ENCODE measurements around the gene CDK6. TPM values are rescaled to one million over a fixed set of nuclear protein-coding genes. Genes with fewer than 3 reads are reported as not detected.

The CDK6 gene
- polyA plus RNA-seq, 1 donor (not counting 4 experiments of a cell fraction or from before 2014, with no cell fraction given): 53.5 TPM

- H3K9ac ChIP-seq (ENCODE audit: control insufficient read depth, extremely low read depth, insufficient read depth, low read length): no peak overlapping the region
- no peak overlapping the region for H2AFZ ChIP-seq (ENCODE audit: control insufficient read depth, low read length)
- no peak overlapping the region for H3K4me3 ChIP-seq (ENCODE audit: control insufficient read depth in 2 of 3, extremely low read depth in 1 of 3, insufficient read depth in 2 of 3, low read depth in 1 of 3, low read length in 3 of 3)
- no peaks in the 10 kb centered on the region for H3K27me3 ChIP-seq (ENCODE audit: control insufficient read depth, extremely low read depth, insufficient read depth, low read length)
- DNase-seq (ENCODE audit: low read depth, low spot score) (no peak), FAIRE-seq (no peak)
- no peak overlapping the region for H3K27ac ChIP-seq (ENCODE audit: control insufficient read depth, insufficient read depth, low read length)
- H3K36me3 ChIP-seq (ENCODE audit: control insufficient read depth in 2 of 2, extremely low read depth in 1 of 2, insufficient read depth in 2 of 2, low read length in 2 of 2): peaks cover 19 to 29% of the 10 kb centered on the region in 2 experiments
- peaks cover 76% of the 10 kb centered on the region for H3K79me2 ChIP-seq (ENCODE audit: control insufficient read depth, insufficient read depth, low read length)
- dilution Hi-C loops (cut with MboI; ENCODE audit: extremely low pct_ligation_motif_present, low sequenced_read_pairs): no loop called here
- no peak overlapping the region for H3K4me2 ChIP-seq (ENCODE audit: control insufficient read depth, extremely low read depth, insufficient read depth, low read depth, low read length)
- H3K9me3 ChIP-seq (ENCODE audit: control insufficient read depth, low read depth, low read length): no peaks in the 10 kb centered on the region
- no peaks in the 10 kb centered on the region for H3K4me1 ChIP-seq (ENCODE audit: control insufficient read depth, extremely low read depth, insufficient read depth, low read length)
- H4K20me1 ChIP-seq (ENCODE audit: control insufficient read depth, extremely low read depth, insufficient read depth, low read length): no peaks in the 10 kb centered on the region
- TF ChIP-seq EZH2 (IDR thresholded peaks at IDR 0.05; ENCODE audit: low read length): no peak
- TF ChIP-seq CTCF (optimal IDR thresholded peaks at IDR 0.05 in 1 of 3, IDR thresholded peaks at IDR 0.05 in 1 of 3, conservative IDR thresholded peaks at IDR 0.05 in 1 of 3; ENCODE audit: extremely low read depth in 1 of 3, insufficient read depth in 2 of 3, low read length in 3 of 3): no peak
- no peaks in the 10 kb centered on the region for H3K9me1 ChIP-seq (ENCODE audit: control insufficient read depth, extremely low read depth, insufficient read depth, low read length)
Observed at GRCh38 chr7:92661651-92662050, 174.7 kb downstream of the CDK6 start.

GRCh38 chr7:92658671-92659070, 177.7 kb downstream of the CDK6 start:
- H3K27ac ChIP-seq (ENCODE audit: control insufficient read depth, insufficient read depth, low read length): no peak overlapping the region
- H3K9me1 ChIP-seq (ENCODE audit: control insufficient read depth, extremely low read depth, insufficient read depth, low read length): no peaks in the 10 kb centered on the region
- H3K4me2 ChIP-seq (ENCODE audit: control insufficient read depth, extremely low read depth, insufficient read depth, low read depth, low read length): no peak overlapping the region
- no peaks in the 10 kb centered on the region for H4K20me1 ChIP-seq (ENCODE audit: control insufficient read depth, extremely low read depth, insufficient read depth, low read length)
- no peak overlapping the region for H3K4me3 ChIP-seq (ENCODE audit: control insufficient read depth in 2 of 3, extremely low read depth in 1 of 3, insufficient read depth in 2 of 3, low read depth in 1 of 3, low read length in 3 of 3)
- H3K79me2 ChIP-seq (ENCODE audit: control insufficient read depth, insufficient read depth, low read length): peaks cover 62% of the 10 kb centered on the region
- dilution Hi-C loops (cut with MboI; ENCODE audit: extremely low pct_ligation_motif_present, low sequenced_read_pairs): no loop called here
- no peak overlapping the region for H3K9ac ChIP-seq (ENCODE audit: control insufficient read depth, extremely low read depth, insufficient read depth, low read length)
- TF ChIP-seq EZH2 (IDR thresholded peaks at IDR 0.05; ENCODE audit: low read length): no peak
- FAIRE-seq (no peak), DNase-seq (ENCODE audit: low read depth, low spot score) (no peak)
- peaks cover 20% of the 10 kb centered on the region in 2 experiments for H3K36me3 ChIP-seq (ENCODE audit: control insufficient read depth in 2 of 2, extremely low read depth in 1 of 2, insufficient read depth in 2 of 2, low read length in 2 of 2)
- no peaks in the 10 kb centered on the region for H3K4me1 ChIP-seq (ENCODE audit: control insufficient read depth, extremely low read depth, insufficient read depth, low read length)
- no peaks in the 10 kb centered on the region for H3K9me3 ChIP-seq (ENCODE audit: control insufficient read depth, low read depth, low read length)
- no peak overlapping the region for H2AFZ ChIP-seq (ENCODE audit: control insufficient read depth, low read length)
- no peaks in the 10 kb centered on the region for H3K27me3 ChIP-seq (ENCODE audit: control insufficient read depth, extremely low read depth, insufficient read depth, low read length)

GRCh38 chr7:92657391-92657790, 179.0 kb downstream of the CDK6 start:
- no peaks in the 10 kb centered on the region for H3K9me1 ChIP-seq (ENCODE audit: control insufficient read depth, extremely low read depth, insufficient read depth, low read length)
- dilution Hi-C loops (cut with MboI; ENCODE audit: extremely low pct_ligation_motif_present, low sequenced_read_pairs): no loop called here
- no peaks in the 10 kb centered on the region for H3K4me1 ChIP-seq (ENCODE audit: control insufficient read depth, extremely low read depth, insufficient read depth, low read length)
- H3K9me3 ChIP-seq (ENCODE audit: control insufficient read depth, low read depth, low read length): no peaks in the 10 kb centered on the region
- no peaks in the 10 kb centered on the region for H4K20me1 ChIP-seq (ENCODE audit: control insufficient read depth, extremely low read depth, insufficient read depth, low read length)
- no peak for DNase-seq (ENCODE audit: low read depth, low spot score)
- H3K36me3 ChIP-seq (ENCODE audit: control insufficient read depth in 2 of 2, extremely low read depth in 1 of 2, insufficient read depth in 2 of 2, low read length in 2 of 2): peaks cover 16 to 18% of the 10 kb centered on the region in 2 experiments
- peaks cover 60% of the 10 kb centered on the region for H3K79me2 ChIP-seq (ENCODE audit: control insufficient read depth, insufficient read depth, low read length)
- H3K4me3 ChIP-seq (ENCODE audit: control insufficient read depth in 2 of 3, extremely low read depth in 1 of 3, insufficient read depth in 2 of 3, low read depth in 1 of 3, low read length in 3 of 3): no peak overlapping the region
- H2AFZ ChIP-seq (ENCODE audit: control insufficient read depth, low read length): no peak overlapping the region
- no peak for FAIRE-seq
- H3K27me3 ChIP-seq (ENCODE audit: control insufficient read depth, extremely low read depth, insufficient read depth, low read length): no peaks in the 10 kb centered on the region
- no peak overlapping the region for H3K4me2 ChIP-seq (ENCODE audit: control insufficient read depth, extremely low read depth, insufficient read depth, low read depth, low read length)
- H3K27ac ChIP-seq (ENCODE audit: control insufficient read depth, insufficient read depth, low read length): no peak overlapping the region
- H3K9ac ChIP-seq (ENCODE audit: control insufficient read depth, extremely low read depth, insufficient read depth, low read length): no peak overlapping the region
- TF ChIP-seq EZH2 (IDR thresholded peaks at IDR 0.05; ENCODE audit: low read length) (no peak), CTCF (optimal IDR thresholded peaks at IDR 0.05 in 1 of 3, IDR thresholded peaks at IDR 0.05 in 1 of 3, conservative IDR thresholded peaks at IDR 0.05 in 1 of 3; ENCODE audit: extremely low read depth in 1 of 3, insufficient read depth in 2 of 3, low read length in 3 of 3) (no peak)

All from keratinocyte (primary cell).